ENCODE data around the gene UTS2B.
"Not testable (repeated sequence)": the region's sequence is repeated elsewhere in the genome, so short reads cannot be mapped to it uniquely, and the experiment has no call there.

The UTS2B gene

DNA sequence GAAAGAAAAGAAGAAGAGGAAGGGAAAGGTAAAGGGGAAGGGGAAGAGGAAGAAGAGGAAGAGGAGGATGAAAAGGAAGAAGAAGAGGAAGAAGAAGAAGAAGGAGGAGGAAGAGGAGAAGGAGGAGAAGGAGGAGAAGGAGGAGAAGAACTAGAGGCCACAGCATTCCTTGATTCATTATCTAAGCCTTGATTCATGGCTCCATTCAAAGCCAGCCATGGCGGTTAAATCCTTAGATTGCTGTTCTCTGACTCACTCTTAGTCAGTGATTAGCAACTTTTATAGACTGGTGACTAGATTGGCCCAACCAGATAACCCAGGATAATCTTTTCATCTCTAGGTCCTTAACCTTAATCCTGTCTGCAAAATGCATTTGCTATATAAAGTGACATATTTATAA, 83.7 kb downstream of the UTS2B start (continued):
- TF ChIP-seq, protein P1, sequence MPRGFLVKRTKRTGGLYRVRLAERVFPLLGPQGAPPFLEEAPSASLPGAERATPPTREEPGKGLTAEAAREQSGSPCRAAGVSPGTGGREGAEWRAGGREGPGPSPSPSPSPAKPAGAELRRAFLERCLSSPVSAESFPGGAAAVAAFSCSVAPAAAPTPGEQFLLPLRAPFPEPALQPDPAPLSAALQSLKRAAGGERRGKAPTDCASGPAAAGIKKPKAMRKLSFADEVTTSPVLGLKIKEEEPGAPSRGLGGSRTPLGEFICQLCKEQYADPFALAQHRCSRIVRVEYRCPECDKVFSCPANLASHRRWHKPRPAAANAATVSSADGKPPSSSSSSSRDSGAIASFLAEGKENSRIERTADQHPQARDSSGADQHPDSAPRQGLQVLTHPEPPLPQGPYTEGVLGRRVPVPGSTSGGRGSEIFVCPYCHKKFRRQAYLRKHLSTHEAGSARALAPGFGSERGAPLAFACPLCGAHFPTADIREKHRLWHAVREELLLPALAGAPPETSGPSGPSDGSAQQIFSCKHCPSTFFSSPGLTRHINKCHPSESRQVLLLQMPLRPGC (tag by site-specific recombination; IDR thresholded peaks at IDR 0.05) = peak; percentile 50; the same call in 1 of the 2 replicates
- TF ChIP-seq SP2 (tag by site-specific recombination; IDR thresholded peaks at IDR 0.05) (no peak), ZNF19 (tag by site-specific recombination; IDR thresholded peaks at IDR 0.05; ENCODE audit: low read depth) (no peak), ZNF785 (tag by site-specific recombination; IDR thresholded peaks at IDR 0.05) (no peak), GLIS2 (tag by site-specific recombination; IDR thresholded peaks at IDR 0.05) (no peak), ZBTB7A (tag by site-specific recombination; IDR thresholded peaks at IDR 0.05; ENCODE audit: low read depth) (no peak), ZNF366 (tag by site-specific recombination; conservative IDR thresholded peaks at IDR 0.05) (peak; percentile 79), ZNF558 (tag by site-specific recombination; IDR thresholded peaks at IDR 0.05) (no peak), ZNF2 (tag by site-specific recombination; IDR thresholded peaks at IDR 0.05) (no peak), ZNF239 (tag by site-specific recombination; IDR thresholded peaks at IDR 0.05) (no peak), YY1 (tag by site-specific recombination; IDR thresholded peaks at IDR 0.05) (no peak), ZNF629 (tag by site-specific recombination; IDR thresholded peaks at IDR 0.05) (peak; percentile 59; the same call in 1 of the 2 replicates), ZEB2 (tag by site-specific recombination; IDR thresholded peaks at IDR 0.05) (peak; percentile 61; the same call in 1 of the 2 replicates), ZNF544 (tag by site-specific recombination; IDR thresholded peaks at IDR 0.05) (no peak), ZNF169 (tag by site-specific recombination; IDR thresholded peaks at IDR 0.05) (no peak)

DNA sequence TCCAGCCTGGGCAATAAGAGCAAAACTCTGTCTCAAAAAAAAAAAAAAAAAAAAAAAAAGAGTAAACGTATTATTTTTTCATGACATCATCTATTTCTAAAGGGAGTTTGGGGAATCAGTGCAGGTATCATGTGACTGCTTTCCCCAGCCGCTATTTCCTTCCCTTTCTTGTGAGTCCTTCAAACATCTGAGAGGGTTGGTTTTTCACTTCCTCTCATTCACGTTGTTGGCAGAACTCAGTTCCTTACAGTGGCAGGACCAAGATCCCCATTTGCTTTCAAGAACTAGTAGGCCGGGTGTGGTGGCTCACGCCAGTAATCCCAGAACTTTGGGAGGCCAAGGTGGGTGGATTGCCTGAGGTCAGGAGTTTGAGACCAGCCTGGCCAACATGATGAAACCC, 84.3 kb downstream of the UTS2B start:
- TF ChIP-seq, protein P2, sequence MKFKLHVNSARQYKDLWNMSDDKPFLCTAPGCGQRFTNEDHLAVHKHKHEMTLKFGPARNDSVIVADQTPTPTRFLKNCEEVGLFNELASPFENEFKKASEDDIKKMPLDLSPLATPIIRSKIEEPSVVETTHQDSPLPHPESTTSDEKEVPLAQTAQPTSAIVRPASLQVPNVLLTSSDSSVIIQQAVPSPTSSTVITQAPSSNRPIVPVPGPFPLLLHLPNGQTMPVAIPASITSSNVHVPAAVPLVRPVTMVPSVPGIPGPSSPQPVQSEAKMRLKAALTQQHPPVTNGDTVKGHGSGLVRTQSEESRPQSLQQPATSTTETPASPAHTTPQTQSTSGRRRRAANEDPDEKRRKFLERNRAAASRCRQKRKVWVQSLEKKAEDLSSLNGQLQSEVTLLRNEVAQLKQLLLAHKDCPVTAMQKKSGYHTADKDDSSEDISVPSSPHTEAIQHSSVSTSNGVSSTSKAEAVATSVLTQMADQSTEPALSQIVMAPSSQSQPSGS (tag by site-specific recombination; IDR thresholded peaks at IDR 0.05; ENCODE audit: low read depth) = peak; percentile 53; the same call in 1 of the 2 replicates
- peak; percentile 59; the same call in 1 of the 2 replicates for TF ChIP-seq MZF1 (tag by site-specific recombination; IDR thresholded peaks at IDR 0.05; ENCODE audit: borderline replicate concordance)
- H3K4me1 ChIP-seq (ENCODE audit: control insufficient read depth, insufficient read depth, low read length); H3K27ac ChIP-seq (ENCODE audit: extremely low read depth, low read depth, low read length); POLR2A ChIA-PET; H3K9me3 ChIP-seq (ENCODE audit: control insufficient read depth, insufficient read depth, low read depth, low read length); H3K36me3 ChIP-seq (ENCODE audit: control insufficient read depth in 2 of 2, insufficient read depth in 1 of 2, low read length in 2 of 2); H3K4me3 ChIP-seq (ENCODE audit: low read depth, low read length): not testable (repeated sequence)
- CTCF ChIA-PET = interaction anchor here (1.1 kb wide), 1 partner anchor 110 kb away, joined by 4 read pairs; no protein-coding TSS in a partner anchor

DNA sequence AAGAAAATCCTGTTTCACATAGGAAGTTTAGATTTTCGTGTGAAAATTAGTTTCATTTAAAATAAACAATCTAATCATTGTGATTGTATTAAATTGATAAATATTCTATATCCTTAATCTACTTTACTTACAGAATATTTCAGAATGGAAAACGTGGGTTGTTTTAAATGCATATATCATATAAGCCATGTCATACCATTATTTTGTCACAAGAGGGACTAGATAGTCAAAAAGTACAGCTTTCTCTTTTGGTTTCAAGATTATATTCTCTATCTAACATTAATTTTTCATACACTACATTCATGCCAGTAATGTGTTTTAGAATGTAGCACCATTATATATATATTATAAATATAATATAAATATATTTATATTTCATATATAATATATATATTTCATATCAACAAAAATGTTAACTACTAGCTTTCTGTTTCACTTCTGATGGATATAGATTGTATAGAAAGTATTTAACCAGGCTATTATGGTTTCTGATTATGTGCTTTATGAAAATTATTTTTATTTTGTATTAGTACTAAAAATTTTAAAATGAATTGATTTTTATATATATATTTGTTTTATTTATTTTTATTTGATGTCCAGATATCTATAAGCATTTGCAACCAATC, 86.0 kb downstream of the UTS2B start:
- TF ChIP-seq ZNF354C (tag by site-specific recombination; IDR thresholded peaks at IDR 0.05; ENCODE audit: borderline replicate concordance, low read depth) = no peak
- TF ChIP-seq, protein P3, sequence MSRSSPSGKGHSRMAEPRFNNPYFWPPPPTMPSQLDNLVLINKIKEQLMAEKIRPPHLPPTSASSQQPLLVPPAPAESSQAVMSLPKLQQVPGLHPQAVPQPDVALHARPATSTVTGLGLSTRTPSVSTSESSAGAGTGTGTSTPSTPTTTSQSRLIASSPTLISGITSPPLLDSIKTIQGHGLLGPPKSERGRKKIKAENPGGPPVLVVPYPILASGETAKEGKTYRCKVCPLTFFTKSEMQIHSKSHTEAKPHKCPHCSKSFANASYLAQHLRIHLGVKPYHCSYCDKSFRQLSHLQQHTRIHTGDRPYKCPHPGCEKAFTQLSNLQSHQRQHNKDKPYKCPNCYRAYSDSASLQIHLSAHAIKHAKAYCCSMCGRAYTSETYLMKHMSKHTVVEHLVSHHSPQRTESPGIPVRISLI (tag by site-specific recombination; IDR thresholded peaks at IDR 0.05) = no peak
- TF ChIP-seq ZNF654 (tag by site-specific recombination; IDR thresholded peaks at IDR 0.05; ENCODE audit: low read depth) = peak; percentile 52
- POLR2A ChIA-PET = no interaction called here
- CTCF ChIA-PET = interaction anchor here (0.6 to 1.6 kb wide), 6 partner anchors 9 to 147 kb away, joined by 3 read pairs; no protein-coding TSS in a partner anchor
- no peak overlapping the region for H3K4me3 ChIP-seq (ENCODE audit: low read depth, low read length)
- H3K27ac ChIP-seq (ENCODE audit: extremely low read depth, low read depth, low read length) = no peak overlapping the region
- H3K36me3 ChIP-seq (ENCODE audit: control insufficient read depth in 2 of 2, insufficient read depth in 1 of 2, low read length in 2 of 2) = no peaks in the 10 kb centered on the region
- no peaks in the 10 kb centered on the region for H3K4me1 ChIP-seq (ENCODE audit: control insufficient read depth, insufficient read depth, low read length)
- no peaks in the 10 kb centered on the region for H3K9me3 ChIP-seq (ENCODE audit: control insufficient read depth, insufficient read depth, low read depth, low read length)

Data from HEK293 (cell line).